GM18517 (cell line): ENCODE measurements around the gene PPP1R15B.

Experiments used
- ATAC-seq: cut with Tn5 transposase; IDR thresholded peaks from one replicate; pipeline ENCODE4 v1.9.1; 2021; ENCODE audit warnings: mild to moderate bottlenecking, moderate library complexity; ENCODE audit not compliant: unreplicated experiment

PPP1R15B gene

DNA sequence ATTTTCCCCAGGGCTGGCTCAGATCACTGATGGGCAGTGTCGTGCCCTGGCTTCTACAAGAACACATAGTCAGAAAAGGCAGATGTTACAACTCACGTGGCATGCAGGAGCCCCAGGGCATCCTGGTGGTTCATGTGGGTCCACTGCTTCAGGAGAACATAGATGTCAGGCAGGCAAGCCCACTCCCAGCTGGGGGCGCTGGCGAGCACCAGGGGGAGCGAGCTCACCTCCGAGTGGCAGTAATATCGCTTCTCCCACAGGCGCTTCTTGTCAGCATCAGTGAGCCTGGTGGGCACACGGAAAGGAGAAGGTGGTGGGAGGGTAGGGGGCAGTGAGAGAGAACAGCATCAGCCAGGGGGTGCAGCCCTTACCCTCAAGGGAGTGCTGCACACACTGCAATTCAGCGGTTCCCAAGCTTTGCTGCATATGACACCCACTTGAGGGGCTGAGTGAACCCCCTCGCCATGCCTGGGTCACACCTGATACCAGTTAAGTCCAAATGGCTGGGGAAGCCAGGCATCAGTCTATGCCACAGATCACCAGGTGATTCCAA is 34.3 kb upstream of the PPP1R15B start:
- no peak for ATAC-seq

DNA sequence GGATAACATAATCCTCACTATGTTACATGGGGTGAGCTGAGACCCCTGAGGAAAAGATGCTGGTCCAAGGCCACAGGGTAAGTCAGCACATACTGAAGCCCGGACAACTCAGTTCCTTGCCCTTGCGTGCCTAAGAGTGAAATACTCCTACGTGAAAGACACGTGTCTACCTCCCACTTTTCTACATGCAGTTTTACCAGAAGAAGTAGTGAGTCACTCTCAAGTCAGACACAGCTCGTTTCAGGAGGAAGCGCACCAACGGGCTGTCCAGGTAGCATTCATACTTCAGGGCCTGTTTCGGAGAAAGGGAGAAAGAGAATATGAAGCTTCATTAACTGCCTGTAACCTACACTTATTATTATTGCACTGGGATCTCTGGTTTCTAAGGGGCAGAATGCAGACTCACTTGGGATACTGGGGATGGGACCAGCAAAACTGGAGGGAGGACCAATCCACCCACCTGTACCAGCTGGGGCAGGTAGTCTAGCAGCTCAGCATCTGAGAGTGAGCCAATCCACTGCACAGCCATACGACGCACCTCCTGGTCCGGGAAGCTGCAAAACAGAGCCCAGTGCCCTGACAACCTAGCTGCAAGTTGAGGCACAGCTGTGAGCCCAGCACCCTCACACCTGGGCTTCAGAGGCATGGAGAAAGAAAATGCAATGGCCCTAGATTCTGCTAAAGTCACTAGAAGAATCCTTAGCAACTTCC is 32.4 kb upstream of the PPP1R15B start:
- ATAC-seq: no peak

DNA sequence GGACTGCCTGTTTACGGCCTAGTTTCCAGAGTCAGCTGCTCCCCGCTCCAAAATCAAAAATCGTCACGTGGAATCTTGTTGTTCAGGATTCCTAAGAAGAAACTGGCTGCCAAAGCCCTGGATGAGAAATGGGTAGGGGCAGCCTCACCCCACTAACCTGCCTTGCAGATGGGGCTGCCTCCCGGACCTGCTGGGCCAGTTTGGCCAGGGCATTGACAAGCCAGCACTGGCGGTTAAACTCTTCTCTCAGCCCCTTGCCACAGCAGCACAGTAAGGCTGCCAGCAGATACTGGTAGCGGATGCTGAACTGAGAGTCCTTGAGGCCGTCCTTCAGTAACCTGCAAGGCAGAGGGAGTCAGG is 31.6 kb upstream of the PPP1R15B start:
- no peak for ATAC-seq

DNA sequence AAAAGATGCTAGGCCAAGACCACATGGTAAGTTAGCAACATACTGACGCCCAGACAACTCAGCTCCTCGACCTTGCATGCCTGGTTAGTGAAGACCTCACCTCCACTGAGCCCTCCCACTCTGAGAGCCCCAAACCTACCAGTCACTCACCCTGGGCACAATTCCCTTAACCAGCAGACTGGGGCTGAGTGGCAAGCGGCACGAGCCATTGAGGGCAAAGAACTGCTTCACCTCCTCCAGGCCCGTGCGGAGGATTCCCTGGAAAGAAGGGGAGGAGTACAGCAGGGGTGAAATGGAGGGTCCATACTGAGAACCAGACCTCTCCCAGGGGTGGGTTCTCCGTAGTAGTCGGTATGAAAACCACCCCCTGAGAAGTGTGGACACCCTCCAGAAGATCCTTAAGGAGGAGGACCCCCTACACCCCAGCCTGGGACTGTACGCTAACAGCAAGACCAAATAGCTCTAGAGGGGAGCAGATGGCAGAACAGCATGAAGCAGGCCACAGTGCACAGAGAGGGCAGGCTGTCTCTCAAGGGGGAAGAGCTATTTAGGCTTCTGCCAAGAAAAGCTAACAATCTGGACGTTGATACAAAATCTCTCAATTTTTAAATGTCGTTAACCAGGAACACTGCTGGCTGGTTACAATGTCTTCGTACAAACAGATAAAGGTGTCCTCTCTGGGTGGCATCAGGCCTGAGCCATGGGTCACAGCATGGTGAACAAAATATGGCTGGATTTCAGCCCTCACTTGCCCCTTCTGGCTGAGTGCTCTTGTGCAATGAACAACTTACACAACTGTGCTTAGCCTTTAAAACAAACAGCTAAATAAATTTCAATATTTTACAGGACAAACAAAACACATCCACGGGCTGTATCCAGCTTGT is 31.0 kb upstream of the PPP1R15B start:
- no peak for ATAC-seq

DNA sequence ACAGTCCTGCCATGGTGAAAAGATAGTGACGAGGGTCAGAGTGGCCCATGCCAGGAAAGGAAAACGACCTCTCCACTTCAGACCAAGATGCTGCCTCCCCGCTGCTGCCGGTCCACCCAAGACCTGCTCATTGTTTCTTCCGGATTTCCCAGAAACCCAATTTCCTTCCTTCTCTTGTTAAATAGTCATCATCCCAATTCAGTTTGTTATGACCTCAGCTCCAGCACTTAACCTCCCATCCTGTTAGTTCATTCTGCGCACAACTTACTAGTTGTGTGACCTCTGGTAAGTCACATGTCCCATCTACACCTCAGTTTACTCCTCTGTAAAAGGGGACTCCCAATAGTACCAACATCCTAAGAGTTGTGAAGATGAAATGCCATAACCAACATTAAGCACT is 29.9 kb upstream of the PPP1R15B start:
- no peak for ATAC-seq

DNA sequence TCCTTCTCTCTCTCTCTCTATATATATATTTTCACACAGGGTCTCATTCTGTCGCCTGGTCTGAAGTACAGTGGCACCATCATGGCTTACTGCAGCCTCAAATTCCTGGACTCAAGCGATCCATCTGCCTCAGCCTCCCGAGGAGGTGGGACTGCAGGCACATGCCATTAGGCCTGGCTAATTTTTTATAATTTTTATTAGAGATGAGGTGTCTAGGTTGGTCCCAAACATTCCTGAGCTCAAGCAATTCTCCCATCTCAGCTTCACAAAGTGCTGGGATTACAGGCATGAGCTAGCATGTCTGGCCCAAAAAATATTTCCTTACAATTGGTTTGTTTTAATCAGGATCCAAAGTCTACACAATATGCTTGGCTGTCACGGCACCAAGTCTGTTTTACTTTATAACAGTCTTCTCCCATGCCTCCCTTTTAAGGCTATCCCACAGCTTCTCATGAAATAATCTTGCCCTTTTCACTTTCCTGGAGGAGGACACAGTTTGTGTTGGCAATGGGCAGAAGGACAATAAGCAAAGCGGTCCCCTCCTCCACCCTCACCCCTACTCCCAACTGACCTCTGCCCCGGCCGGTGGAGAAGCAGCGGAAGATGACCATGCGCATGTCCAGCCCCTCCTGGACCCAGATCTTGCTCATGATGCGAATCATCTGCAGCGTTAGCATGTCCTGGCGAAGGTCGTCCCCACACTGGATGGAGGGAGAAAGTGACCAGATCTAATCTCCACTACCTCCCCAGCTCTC is 28.2 kb upstream of the PPP1R15B start:
- no peak for ATAC-seq

DNA sequence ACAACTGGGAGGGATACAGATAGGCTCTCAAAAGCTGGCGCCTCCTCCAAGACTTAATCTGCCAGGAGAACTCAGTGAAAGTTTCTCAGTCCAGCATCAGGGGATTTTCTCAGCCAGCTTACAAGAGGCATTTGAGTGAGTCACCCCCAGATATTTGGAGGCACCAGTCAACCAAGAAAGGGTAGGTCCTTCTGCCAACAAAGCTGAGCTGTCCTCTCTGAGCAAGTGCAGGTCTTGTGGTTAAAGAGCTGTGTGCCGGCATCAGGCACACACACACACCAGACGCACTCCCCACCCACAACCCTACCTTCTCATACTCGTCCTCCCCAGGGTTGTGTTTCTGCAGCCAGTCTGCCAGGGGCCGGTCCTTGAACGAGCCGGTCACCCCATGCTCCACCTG is 27.0 kb upstream of the PPP1R15B start:
- ATAC-seq: no peak

DNA sequence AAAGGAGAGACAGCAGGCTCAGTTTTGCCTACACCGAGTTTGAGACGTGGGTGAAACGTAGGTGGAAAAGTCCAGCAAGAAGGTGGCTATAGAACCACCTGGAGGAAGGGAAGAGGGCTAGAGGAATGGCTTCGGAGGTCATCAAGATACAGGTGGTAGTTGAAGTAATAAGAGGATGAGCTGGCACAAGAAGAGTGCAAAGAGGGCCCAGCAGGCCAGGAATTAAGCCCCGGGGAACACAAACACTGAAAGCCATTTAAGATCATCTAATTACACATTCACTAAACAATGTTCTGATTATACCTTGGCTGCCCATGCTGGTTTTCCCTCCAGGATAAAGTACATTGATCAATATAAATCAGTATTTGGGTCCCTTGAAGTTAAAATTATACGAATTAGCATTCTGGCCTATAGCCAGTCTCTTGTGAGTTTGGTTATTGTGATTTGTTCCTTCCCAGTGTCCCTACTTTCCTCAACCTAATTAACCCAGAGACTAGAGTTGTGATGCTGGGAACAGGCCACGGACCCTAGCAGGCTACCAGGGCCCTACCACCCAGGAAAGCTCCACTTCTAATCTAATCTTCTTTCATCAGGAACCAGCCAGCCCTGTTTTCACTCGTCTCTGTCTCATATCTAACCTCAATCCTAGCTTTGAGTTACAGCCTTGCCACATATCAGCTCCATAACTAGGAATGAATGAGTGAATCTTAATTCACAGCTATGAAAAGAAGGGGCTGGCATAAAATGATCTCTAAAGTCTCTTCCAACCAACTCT is 26.4 kb upstream of the PPP1R15B start:
- no peak for ATAC-seq

DNA sequence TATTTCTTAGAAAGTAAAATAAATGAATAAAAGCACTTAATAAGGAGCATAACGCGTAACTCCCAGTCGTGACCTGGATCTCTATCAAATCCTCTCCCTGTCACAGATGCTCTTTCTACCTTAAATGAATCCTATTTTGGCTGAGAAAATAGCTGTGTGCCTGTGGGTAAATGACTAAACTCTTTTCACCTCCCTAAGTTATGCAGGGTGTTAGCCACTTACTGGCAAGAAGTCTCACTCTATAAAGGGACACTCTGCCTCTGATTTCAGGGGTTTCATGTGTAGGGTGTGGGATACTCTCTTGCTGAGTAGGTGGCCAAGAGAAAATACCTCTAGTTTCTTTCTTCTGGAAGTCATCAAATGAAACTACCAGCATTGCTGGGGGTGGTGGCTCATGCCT is 24.3 kb upstream of the PPP1R15B start:
- no peak for ATAC-seq

DNA sequence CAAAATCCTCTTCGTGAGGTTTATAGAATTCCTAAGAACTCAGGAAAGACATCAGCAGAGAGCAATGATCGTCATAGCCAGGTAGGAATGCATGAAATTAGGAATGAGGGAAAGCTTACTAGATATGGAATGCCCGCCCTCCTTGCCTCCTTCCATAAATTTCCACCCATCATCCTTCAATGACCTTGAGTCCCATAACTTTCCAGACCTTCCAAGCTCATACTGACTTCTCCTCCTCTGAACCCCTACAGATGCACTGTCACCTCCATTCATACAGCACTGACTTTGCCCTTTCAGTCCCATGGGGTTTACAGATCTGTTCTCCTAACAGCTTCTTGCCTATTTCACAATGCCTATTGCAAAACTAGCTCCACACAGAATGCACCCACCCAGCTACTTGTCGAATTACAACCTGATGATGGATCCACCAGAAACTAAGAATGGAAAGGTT is 23.8 kb upstream of the PPP1R15B start:
- no peak for ATAC-seq

DNA sequence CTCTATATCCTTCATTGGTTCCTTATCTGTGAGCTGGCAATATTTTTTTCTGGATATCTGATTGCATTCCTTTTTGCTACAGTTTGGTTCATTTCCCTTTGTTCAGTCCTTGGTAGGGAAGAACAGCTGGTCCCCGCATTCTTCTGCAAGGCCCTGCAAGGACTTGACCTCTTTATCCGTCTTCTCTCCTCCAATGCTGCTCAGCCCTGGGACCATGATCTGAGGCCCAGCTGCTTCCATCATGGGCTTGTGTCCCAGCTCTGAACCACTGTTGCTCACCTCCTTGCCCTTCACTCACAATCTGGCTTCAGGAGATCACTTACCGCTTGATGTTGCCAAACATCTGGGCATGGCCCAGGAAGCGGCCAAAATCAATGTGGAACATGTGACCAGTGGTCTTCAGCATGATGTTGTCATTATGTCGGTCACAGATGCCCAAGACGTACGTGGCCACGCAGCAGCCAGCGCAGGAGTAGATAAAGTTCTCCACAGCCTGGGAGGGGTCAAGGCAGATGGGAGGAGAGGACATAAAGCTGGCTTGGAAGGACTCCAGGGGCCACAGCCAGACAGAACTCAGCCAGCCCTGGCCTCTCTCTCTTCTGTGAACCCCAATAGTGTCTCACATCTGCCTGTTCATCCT is 22.6 kb upstream of the PPP1R15B start:
- ATAC-seq: no peak

DNA sequence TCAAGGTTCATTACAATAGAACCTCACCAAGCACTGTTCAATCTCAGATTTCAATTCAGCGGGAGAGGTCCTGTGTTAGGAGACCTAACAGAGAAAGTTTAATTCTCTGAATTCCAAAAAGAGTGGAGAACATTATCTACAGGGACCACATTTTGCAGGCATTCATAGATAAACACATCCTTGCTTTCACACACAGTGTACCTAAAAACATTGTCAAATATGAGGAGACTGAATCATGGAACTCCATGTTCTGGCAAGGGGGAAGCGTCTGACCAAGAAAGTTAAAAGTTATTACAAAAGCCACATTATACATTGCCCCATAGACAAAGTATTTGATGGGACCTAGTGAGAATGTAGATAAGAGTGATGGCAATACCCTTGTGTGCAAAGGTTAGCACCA is 21.1 kb upstream of the PPP1R15B start:
- ATAC-seq: no peak

DNA sequence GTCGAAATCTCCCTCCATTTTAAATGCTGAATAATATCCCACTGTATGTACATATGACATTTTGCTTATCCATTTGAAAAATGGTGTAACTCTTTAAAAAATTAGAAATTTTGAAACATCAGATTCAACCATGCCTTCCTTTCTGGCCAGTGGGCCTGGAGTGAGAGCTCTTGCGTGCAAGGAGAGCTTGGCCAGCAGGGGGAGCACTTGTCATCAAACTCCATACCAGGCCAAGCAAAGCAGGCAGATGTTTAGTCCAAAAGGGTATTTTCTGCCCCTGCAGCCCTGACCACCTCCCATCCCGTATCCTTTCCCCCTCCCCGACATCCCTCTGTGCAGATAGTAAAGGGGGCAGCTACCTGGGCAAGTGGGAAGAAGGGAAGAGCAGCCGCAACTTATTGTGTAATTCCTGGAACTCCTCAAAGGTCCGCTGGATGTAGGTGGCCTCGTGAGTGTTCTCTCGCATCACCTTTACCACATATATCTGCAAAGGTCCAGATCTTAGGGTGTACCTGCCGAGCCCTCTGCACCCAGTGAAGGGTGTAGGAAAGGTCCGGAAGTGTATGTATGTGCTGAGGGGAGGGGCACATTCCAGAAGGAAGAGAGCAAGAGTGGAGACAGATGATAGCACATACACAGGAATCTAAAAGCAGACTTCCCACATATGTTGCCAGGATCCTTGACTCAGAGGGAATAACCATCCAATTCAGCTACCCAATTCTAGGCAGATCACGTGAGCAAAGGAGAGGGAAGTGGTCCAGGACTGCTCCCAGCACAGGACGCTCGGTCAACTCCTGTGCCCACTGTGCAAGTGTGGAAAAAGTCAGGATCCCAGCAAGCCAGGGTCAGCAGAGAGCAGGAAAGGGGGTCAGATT is 19.9 kb upstream of the PPP1R15B start:
- no peak for ATAC-seq

DNA sequence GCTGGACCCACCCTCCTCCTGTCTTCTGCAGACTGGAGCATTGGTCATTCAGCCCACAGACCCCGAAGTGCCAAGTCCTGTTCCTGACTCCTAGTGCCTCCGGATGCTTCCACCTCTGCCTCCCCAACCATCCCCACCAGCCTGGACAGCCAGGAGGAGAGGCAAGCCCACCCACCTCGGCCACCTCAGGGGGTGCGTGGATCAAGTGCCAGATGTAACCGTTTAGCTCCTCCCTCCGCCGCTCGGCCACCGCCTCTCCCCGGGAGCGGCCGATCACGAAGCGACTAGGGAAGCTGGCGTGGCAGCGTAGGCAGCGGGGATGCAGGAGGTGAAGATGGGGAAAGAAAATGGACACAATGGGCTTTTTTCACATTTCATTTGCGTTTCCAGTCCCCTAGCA is 18.1 kb upstream of the PPP1R15B start:
- no peak for ATAC-seq

DNA sequence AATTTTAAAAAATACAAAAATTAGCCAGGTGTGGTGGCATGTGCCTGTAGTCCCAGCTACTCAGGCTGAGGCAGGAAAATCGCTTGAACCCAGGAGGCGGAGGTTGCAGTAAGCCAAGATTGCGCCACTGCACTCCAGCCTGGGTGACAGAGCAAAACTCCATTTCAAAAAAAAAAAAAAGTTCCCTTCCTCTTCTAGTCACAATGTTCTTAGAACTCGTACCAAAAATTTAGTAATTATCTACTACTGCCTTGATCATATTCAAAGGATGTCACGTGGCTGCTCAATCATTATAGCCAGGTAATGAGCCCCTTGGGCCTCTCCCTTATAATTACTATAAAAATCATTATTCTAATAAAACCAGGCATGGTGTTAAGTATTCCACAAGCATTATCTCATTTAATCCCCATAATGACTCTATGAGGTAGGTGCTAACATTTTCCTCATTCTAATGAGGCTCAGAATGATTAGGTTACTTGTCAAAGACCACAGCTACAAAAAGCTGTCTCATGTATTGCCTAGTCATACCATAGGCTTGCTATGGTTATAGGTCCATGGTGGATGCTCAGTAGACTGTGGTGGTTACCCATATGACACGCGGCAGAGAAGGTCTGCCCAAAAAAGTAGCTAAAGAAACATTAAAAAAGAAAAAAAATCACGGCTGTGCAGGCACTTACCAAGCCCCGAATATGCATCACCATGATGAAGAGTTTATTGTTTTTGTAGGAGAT is 15.5 kb upstream of the PPP1R15B start:
- ATAC-seq: no peak

DNA sequence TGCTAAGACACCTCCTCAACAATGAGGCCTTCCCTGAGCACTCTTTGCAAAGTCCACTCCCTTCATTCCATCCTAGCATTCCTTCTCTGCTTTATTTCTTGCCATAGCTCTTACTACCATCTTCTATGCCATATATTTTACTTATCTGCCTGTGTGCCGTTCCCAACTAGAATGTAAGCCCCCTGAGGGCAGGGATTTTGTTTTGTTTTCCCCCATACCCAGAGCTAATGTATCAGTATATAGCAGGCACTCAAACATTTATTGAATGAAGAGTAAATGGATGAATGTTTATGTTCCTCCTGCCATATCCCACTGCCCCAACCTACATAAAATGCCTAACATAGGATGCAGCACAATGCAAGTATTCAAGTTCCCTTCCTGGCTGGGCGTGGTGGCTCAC is 14.9 kb upstream of the PPP1R15B start:
- ATAC-seq: no peak

DNA sequence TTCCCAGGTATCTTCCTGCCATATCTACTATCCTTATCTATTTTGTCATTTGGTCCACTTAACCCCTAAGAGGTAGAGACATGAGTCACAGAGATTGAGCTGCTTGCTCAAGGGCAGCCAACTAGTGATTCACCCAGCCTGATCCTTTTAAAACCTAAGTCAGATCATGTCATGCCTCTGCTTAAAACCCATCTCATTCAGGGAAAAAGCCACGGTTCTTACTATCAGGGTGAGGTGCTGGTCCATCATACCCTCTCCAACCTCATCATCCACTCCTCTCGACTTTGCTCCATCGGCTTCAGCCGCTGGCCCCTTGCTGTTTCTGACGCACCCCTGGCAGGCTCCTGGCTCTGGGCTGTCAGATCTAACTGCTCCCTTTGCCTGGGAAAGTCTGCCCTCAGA is 14.4 kb upstream of the PPP1R15B start:
- no peak for ATAC-seq

DNA sequence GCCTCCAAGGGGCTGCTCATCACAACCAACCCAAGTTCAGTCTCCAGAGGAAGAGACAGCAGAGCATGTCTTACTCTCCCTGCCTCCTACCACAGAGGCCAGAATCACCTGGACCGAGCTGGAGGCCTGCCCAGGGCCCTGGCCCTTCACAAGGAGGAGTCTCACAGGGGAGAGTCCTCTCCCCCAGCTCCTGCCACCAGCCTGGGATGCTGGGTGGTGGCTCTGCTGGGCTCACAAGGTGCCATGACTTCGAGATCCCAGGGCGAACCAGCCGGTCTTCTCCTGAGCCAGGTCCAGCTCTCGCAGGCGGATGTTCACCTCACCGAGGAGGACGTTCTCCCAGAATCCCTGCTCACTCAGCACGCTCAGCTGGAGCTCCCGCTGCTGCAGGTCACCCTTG is 13.0 kb upstream of the PPP1R15B start:
- ATAC-seq: no peak
